CD14-positive monocyte (primary cell): ENCODE results near the gene GRIK4. TPM values are rescaled to one million over a fixed set of nuclear protein-coding genes. Genes with fewer than 3 reads are reported as not detected.
"Not testable (repeated sequence)": the region's sequence is repeated elsewhere in the genome, so short reads cannot be mapped to it uniquely, and the experiment has no call there.

ENCODE experiments used
- DNase-seq, 3 donors: peaks; one replicate each; pipeline ENCODE4 v3.0.0-alpha.2; 2011 to 2022
- H2AFZ ChIP-seq: 2 replicates; pipeline ENCODE4 v1.6.0; 2012; ENCODE audit warnings: mild to moderate bottlenecking, low read depth, low read length, inconsistent platforms; ENCODE audit not compliant: insufficient read depth, poor library complexity, severe bottlenecking
- H3K27ac ChIP-seq, 2 donors: 1 replicate in 1 of 2; 2 replicates in 1 of 2; pipeline ENCODE4 v1.5.1; 2012 to 2013; ENCODE audit warnings: low read length in 2 of 2, control low read depth in 1 of 2, inconsistent platforms in 1 of 2, low read depth in 1 of 2, mild to moderate bottlenecking in 1 of 2
- H3K27me3 ChIP-seq, 2 donors: one replicate each; pipeline versions ENCODE4 v1.6.0 to v1.6.1; 2011 to 2013; ENCODE audit warnings: low read length in 2 of 2; ENCODE audit not compliant: control insufficient read depth in 2 of 2, insufficient read depth in 2 of 2
- H3K36me3 ChIP-seq, 2 donors: replicated peaks in 1 of 2; 1 replicate in 1 of 2; 2 replicates in 1 of 2; pipeline versions ENCODE4 v1.5.1 to v1.6.1; 2012 to 2013; ENCODE audit warnings: low read length in 2 of 2, control low read depth in 1 of 2, inconsistent platforms in 1 of 2, mild to moderate bottlenecking in 1 of 2; ENCODE audit not compliant: insufficient read depth in 2 of 2, control insufficient read depth in 1 of 2
- H3K4me1 ChIP-seq, 2 donors: 1 replicate in 1 of 2; 2 replicates in 1 of 2; pipeline versions ENCODE4 v1.5.1 to v1.6.1; 2012 to 2013; ENCODE audit warnings: low read length in 2 of 2, control low read depth in 1 of 2, inconsistent platforms in 1 of 2, mild to moderate bottlenecking in 1 of 2, moderate library complexity in 1 of 2; ENCODE audit not compliant: insufficient read depth in 2 of 2, control insufficient read depth in 1 of 2
- H3K4me2 ChIP-seq: replicated peaks from 2 replicates; pipeline ENCODE3; 2012; ENCODE audit warnings: low read length, moderate library complexity, mild to moderate bottlenecking; ENCODE audit not compliant: poor library complexity, severe bottlenecking; ENCODE audit errors: extremely low read depth
- H3K4me3 ChIP-seq, 3 experiments: fragments of 200-600 bp in 1 of 3; sonication (generic) in 1 of 3; replicated peaks in 1 of 3; 1 replicate in 2 of 3; 2 replicates in 1 of 3; pipeline ENCODE4 v1.5.1; 2011 to 2013; ENCODE audit warnings: low read length in 3 of 3, mild to moderate bottlenecking in 3 of 3, control low read depth in 2 of 3, low read depth in 2 of 3, inconsistent platforms in 1 of 3, moderate library complexity in 1 of 3
- H3K79me2 ChIP-seq: 2 replicates; pipeline ENCODE4 v1.6.0; 2012; ENCODE audit warnings: mild to moderate bottlenecking, control low read depth, inconsistent platforms, low read length, moderate library complexity; ENCODE audit not compliant: insufficient read depth
- H3K9ac ChIP-seq: 2 replicates; pipeline ENCODE4 v1.6.0; 2017; ENCODE audit warnings: low read length, mild to moderate bottlenecking; ENCODE audit not compliant: insufficient read depth, poor library complexity, severe bottlenecking
- H3K9me3 ChIP-seq, 2 donors: replicated peaks in 1 of 2; 1 replicate in 1 of 2; 2 replicates in 1 of 2; pipeline versions ENCODE4 v1.5.1 to v1.6.1; 2012 to 2013; ENCODE audit warnings: low read length in 2 of 2, control low read depth in 1 of 2; ENCODE audit not compliant: control insufficient read depth in 1 of 2, insufficient read depth in 1 of 2
- H4K20me1 ChIP-seq: 2 replicates; pipeline ENCODE4 v1.6.0; 2012; ENCODE audit warnings: mild to moderate bottlenecking, low read length, control low read depth, moderate library complexity; ENCODE audit not compliant: insufficient read depth
- H3K27ac Mint-ChIP-seq, 7 donors: one replicate each; pipeline ENCODE4 v1.8.0; 2020; ENCODE audit warnings: mild to moderate bottlenecking in 7 of 7, mixed read lengths in 7 of 7, moderate library complexity in 6 of 7, inconsistent platforms in 2 of 7
- H3K27me3 Mint-ChIP-seq, 3 donors: one replicate each; pipeline ENCODE4 v1.8.0; 2021 to 2022; ENCODE audit warnings: low read depth in 3 of 3, mild to moderate bottlenecking in 3 of 3, mixed read lengths in 3 of 3, moderate library complexity in 3 of 3, inconsistent platforms in 1 of 3
- H3K36me3 Mint-ChIP-seq, 2 donors: one replicate each; pipeline ENCODE4 v1.8.0; 2020; ENCODE audit warnings: mixed read lengths in 2 of 2, inconsistent platforms in 1 of 2, mild to moderate bottlenecking in 1 of 2
- H3K4me1 Mint-ChIP-seq: one replicate; pipeline ENCODE4 v1.8.0; 2020; ENCODE audit warnings: mild to moderate bottlenecking, mixed read lengths
- H3K4me3 Mint-ChIP-seq, 2 donors: one replicate each; pipeline ENCODE4 v1.8.0; 2020; ENCODE audit warnings: mild to moderate bottlenecking in 2 of 2, mixed read lengths in 2 of 2, moderate library complexity in 1 of 2
- H3K9me3 Mint-ChIP-seq, 7 donors: one replicate each; pipeline ENCODE4 v1.8.0; 2020 to 2022; ENCODE audit warnings: mixed read lengths in 7 of 7, mild to moderate bottlenecking in 6 of 7, moderate library complexity in 6 of 7, inconsistent platforms in 2 of 7
- WGBS: methylation state at CpG from one replicate; pipeline ENCODE4 v1.1.5; 2013; ENCODE audit warnings: missing lambda C conversion rate; ENCODE audit not compliant: insufficient coverage; 5-methylcytosine and 5-hydroxymethylcytosine counted together
- intact Hi-C, 2 donors: fragments of 100-400 bp; cut with micrococcal nuclease; formaldehyde crosslinking; loops; one replicate each; pipeline versions ENCODE4 v1.15.0 to v1.15.1; 2023
- polyA plus RNA-seq, 3 donors: library from polyadenylated mRNA; depleted of rRNA in 1 of 3; unstranded in 2 of 3; stranded (reverse) in 1 of 3; fragments of 300-500 nt in 2 of 3; fragments of >200 nt in 1 of 3; fragmentation: Illumina TruSeq in 2 of 3; gene quantifications; 1 replicate in 2 of 3; 2 replicates in 1 of 3; pipeline ENCODE4 v1.2.3, GENCODE V29; 2012 to 2021
- TF ChIP-seq, protein P1 (sequence below): fragments of 200-600 bp; IDR thresholded peaks from one replicate; pipeline ENCODE4 v1.8.0; 2022; ENCODE audit warnings: antibody characterized with exemption, mild to moderate bottlenecking

Gene GRIK4
- polyA plus RNA-seq, 3 donors, result not detected

DNA sequence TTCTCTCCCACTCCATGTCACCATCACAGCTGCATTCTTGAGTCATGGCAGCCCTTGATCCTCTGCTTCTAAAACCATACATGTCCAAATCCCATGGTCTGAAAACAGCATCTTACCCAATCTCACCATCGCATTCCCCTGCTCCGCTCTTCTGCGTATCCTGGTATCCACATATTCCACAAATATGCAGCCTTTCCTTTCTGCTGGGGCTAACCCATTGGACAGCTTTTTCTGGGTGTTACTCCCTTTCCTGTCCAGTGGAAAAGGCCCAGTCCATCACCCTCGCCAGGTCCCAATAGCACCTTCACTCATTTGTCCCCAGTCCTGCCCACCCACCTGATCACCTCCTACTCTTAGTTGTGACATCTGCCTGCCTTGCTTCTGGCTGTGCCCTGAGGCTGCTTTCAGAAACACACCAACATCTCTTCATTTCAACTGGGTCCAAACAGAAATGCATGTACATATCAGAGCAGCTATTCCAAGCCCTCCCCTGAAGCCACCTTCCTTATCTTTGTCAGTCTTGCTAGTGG, 274.7 kb downstream of the GRIK4 start:
- no peak overlapping the region for H3K27ac ChIP-seq
- 95% methylated on average over 4 of the region's 4 CpGs for WGBS

DNA sequence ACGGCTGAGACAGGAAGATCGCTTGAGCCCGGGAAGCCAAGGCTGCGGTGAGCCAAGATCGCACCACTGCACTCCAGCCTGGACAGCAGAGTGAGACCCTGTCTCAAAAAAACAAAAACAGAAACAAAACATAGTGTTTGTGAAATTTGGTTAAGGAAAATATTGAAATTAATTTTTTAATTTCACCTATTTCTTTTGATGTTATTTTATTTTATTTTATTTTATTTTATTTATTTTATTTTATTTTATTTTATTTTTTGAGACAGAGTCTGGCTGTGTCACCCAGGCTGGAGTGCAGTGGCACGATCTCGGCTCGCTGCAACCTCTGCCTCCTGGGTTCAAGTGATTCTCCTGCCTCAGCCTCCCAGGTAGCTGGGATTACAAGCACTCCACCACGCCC, 275.7 kb downstream of the GRIK4 start:
- H3K4me3 ChIP-seq, DNase-seq, H3K9ac ChIP-seq, H3K9me3 Mint-ChIP-seq, H3K27ac ChIP-seq, H3K4me3 Mint-ChIP-seq, H3K27ac Mint-ChIP-seq, intact Hi-C loops, H3K4me1 Mint-ChIP-seq, H3K4me1 ChIP-seq, H2AFZ ChIP-seq, H3K27me3 ChIP-seq, H3K4me2 ChIP-seq, H3K9me3 ChIP-seq, H3K36me3 Mint-ChIP-seq, H4K20me1 ChIP-seq, H3K79me2 ChIP-seq, H3K36me3 ChIP-seq: not testable (repeated sequence)
- 86% methylated on average over 7 of the region's 9 CpGs for WGBS
- peaks cover 6 to 12% (median 9%) of the 10 kb centered on the region in 3 donors for H3K27me3 Mint-ChIP-seq

More for the DNA sequence above, 274.7 kb downstream of the GRIK4 start:
- no peak overlapping the region for H3K4me3 Mint-ChIP-seq
- no peaks in the 10 kb centered on the region for H3K79me2 ChIP-seq
- no peaks in the 10 kb centered on the region for H3K36me3 Mint-ChIP-seq
- no peak for DNase-seq
- H3K4me3 ChIP-seq, result no peak overlapping the region
- peaks cover 8 to 12% (median 9%) of the 10 kb centered on the region in 3 donors for H3K27me3 Mint-ChIP-seq
- intact Hi-C loops, result no loop called here
- H3K36me3 ChIP-seq, result no peaks in the 10 kb centered on the region
- no peaks in the 10 kb centered on the region for H3K4me1 Mint-ChIP-seq
- H3K9ac ChIP-seq, result no peak overlapping the region
- no peak overlapping the region for H2AFZ ChIP-seq
- no peaks in the 10 kb centered on the region for H3K4me1 ChIP-seq
- peaks cover 0 to 2% of the 10 kb centered on the region in 2 donors for H3K27me3 ChIP-seq
- no peaks in the 10 kb centered on the region for H3K9me3 ChIP-seq
- no peaks in the 10 kb centered on the region for H4K20me1 ChIP-seq
- TF ChIP-seq, protein P1, sequence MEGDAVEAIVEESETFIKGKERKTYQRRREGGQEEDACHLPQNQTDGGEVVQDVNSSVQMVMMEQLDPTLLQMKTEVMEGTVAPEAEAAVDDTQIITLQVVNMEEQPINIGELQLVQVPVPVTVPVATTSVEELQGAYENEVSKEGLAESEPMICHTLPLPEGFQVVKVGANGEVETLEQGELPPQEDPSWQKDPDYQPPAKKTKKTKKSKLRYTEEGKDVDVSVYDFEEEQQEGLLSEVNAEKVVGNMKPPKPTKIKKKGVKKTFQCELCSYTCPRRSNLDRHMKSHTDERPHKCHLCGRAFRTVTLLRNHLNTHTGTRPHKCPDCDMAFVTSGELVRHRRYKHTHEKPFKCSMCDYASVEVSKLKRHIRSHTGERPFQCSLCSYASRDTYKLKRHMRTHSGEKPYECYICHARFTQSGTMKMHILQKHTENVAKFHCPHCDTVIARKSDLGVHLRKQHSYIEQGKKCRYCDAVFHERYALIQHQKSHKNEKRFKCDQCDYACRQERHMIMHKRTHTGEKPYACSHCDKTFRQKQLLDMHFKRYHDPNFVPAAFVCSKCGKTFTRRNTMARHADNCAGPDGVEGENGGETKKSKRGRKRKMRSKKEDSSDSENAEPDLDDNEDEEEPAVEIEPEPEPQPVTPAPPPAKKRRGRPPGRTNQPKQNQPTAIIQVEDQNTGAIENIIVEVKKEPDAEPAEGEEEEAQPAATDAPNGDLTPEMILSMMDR, result no peak
- H3K4me2 ChIP-seq, result no peak overlapping the region
- no peak overlapping the region for H3K27ac Mint-ChIP-seq
- no peaks in the 10 kb centered on the region for H3K9me3 Mint-ChIP-seq
